Measurements from ENCODE around the gene ZP1. TPM values are rescaled to one million over a fixed set of nuclear protein-coding genes. Genes with fewer than 3 reads are reported as not detected.

The ZP1 gene
- total RNA-seq, 1 donor from 2014 or later = 0.40 TPM

GRCh38 chr11:60847896-60848295 is 19.4 kb upstream of the ZP1 start:
- Mint-ChIP-seq H3K36me3 (ENCODE audit: low read depth) (peaks cover 20% of the 10 kb centered on the region), H3K27ac (ENCODE audit: unreplicated experiment) (no peak overlapping the region), H3K9me3 (ENCODE audit: low read depth) (no peaks in the 10 kb centered on the region), H3K4me3 (ENCODE audit: unreplicated experiment) (no peak overlapping the region), H3K27me3 (ENCODE audit: low read depth) (no peaks in the 10 kb centered on the region), H3K4me1 (ENCODE audit: low read depth) (peaks cover 26% of the 10 kb centered on the region)
- DNase-seq (ENCODE audit: low spot score) = no peak
- TF ChIP-seq CTCF (IDR thresholded peaks at IDR 0.05) = no peak

GRCh38 chr11:60848714-60849151 is 18.6 kb upstream of the ZP1 start:
- no peaks in the 10 kb centered on the region for H3K9me3 Mint-ChIP-seq (ENCODE audit: low read depth)
- no peak overlapping the region for H3K4me3 Mint-ChIP-seq (ENCODE audit: unreplicated experiment)
- DNase-seq (ENCODE audit: low spot score) = no peak
- peaks cover 18% of the 10 kb centered on the region for H3K4me1 Mint-ChIP-seq (ENCODE audit: low read depth)
- peaks cover 22% of the 10 kb centered on the region for H3K36me3 Mint-ChIP-seq (ENCODE audit: low read depth)
- no peak overlapping the region for H3K27ac Mint-ChIP-seq (ENCODE audit: unreplicated experiment)
- H3K27me3 Mint-ChIP-seq (ENCODE audit: low read depth) = no peaks in the 10 kb centered on the region
- no peak for TF ChIP-seq CTCF (IDR thresholded peaks at IDR 0.05)

- DNase-seq (ENCODE audit: low spot score) = no peak
- Mint-ChIP-seq H3K27ac (ENCODE audit: unreplicated experiment) (no peak overlapping the region), H3K36me3 (ENCODE audit: low read depth) (peaks cover 22% of the 10 kb centered on the region), H3K4me1 (ENCODE audit: low read depth) (peaks cover 6% of the 10 kb centered on the region), H3K27me3 (ENCODE audit: low read depth) (peaks cover 2% of the 10 kb centered on the region), H3K9me3 (ENCODE audit: low read depth) (no peaks in the 10 kb centered on the region), H3K4me3 (ENCODE audit: unreplicated experiment) (no peak overlapping the region)
- no peak for TF ChIP-seq CTCF (IDR thresholded peaks at IDR 0.05)
Measured at GRCh38 chr11:60849641-60850520, 17.5 kb upstream of the ZP1 start.

- no peak for DNase-seq (ENCODE audit: low spot score)
- TF ChIP-seq CTCF (IDR thresholded peaks at IDR 0.05) = no peak
- peaks cover 2% of the 10 kb centered on the region for H3K27me3 Mint-ChIP-seq (ENCODE audit: low read depth)
- H3K27ac Mint-ChIP-seq (ENCODE audit: unreplicated experiment) = no peak overlapping the region
- H3K4me1 Mint-ChIP-seq (ENCODE audit: low read depth) = no peaks in the 10 kb centered on the region
- peaks cover 20% of the 10 kb centered on the region for H3K36me3 Mint-ChIP-seq (ENCODE audit: low read depth)
- H3K9me3 Mint-ChIP-seq (ENCODE audit: low read depth) = no peaks in the 10 kb centered on the region
- H3K4me3 Mint-ChIP-seq (ENCODE audit: unreplicated experiment) = no peak overlapping the region
Measured at GRCh38 chr11:60851327-60852104, 15.8 kb upstream of the ZP1 start.

All from chondrocyte (in vitro differentiated cells).